ENCODE measurements around the gene SF1. TPM values are rescaled to one million over a fixed set of nuclear protein-coding genes. Genes with fewer than 3 reads are reported as not detected.

Gene SF1
- total RNA-seq, 1 donor from 2014 or later, result 140 TPM

DNA sequence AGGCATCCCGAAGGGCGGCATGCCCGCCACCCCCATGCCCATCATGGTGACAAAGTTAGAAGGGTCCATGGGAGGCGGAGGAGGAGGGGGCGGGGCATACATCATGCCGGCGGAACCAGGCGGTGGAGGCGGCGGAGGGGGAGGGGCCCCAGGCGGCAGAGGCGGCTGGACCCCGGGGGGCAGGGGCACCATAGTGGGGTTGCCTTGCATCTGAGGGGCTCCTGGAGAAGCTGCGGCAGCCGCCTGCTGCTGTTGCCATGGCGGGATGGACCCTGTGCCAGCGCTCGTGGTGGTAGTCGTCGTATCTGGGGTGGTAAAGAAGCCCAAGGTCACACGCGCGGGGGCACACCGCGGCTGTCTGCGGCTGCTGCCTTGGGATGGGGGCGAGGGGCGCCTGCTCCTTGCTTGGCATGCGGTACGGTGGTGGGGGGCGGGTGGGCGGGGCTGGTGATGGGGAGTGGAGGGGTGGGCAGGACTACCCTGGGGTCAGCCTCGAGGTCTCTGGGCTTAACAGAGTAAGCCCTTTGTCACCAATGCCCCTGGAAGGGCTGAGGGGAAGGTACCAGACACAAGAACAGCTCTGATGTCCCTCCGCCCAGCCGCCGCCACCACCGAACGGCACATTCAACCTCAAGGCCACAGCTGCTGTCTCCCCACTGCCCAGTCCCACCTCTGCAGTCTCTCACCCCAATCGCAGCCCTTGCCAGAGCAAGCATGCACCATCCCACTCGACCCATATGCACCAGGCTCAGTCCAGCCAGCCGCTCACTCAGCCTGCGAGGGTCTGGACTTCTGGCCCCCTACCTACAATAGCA, 12.3 kb downstream of the SF1 start:
- no peak overlapping the region for H3K27ac ChIP-seq
- H3K9ac ChIP-seq, result no peak overlapping the region
- H3K4me2 ChIP-seq, result no peak overlapping the region
- peaks cover 42% of the 10 kb centered on the region for H3K4me1 ChIP-seq
- no peak for TF ChIP-seq EZH2phosphoT487 (IDR thresholded peaks at IDR 0.05)
- no peak for TF ChIP-seq EZH2 (IDR thresholded peaks at IDR 0.05)
- TF ChIP-seq, protein P1, sequence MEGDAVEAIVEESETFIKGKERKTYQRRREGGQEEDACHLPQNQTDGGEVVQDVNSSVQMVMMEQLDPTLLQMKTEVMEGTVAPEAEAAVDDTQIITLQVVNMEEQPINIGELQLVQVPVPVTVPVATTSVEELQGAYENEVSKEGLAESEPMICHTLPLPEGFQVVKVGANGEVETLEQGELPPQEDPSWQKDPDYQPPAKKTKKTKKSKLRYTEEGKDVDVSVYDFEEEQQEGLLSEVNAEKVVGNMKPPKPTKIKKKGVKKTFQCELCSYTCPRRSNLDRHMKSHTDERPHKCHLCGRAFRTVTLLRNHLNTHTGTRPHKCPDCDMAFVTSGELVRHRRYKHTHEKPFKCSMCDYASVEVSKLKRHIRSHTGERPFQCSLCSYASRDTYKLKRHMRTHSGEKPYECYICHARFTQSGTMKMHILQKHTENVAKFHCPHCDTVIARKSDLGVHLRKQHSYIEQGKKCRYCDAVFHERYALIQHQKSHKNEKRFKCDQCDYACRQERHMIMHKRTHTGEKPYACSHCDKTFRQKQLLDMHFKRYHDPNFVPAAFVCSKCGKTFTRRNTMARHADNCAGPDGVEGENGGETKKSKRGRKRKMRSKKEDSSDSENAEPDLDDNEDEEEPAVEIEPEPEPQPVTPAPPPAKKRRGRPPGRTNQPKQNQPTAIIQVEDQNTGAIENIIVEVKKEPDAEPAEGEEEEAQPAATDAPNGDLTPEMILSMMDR (IDR thresholded peaks at IDR 0.05), result no peak
- H3K9me3 Mint-ChIP-seq, result no peaks in the 10 kb centered on the region
- no peaks in the 10 kb centered on the region for H3K27me3 ChIP-seq
- H3K9me3 ChIP-seq (ENCODE audit: low read depth), result no peaks in the 10 kb centered on the region
- peaks cover 47% of the 10 kb centered on the region for H3K36me3 Mint-ChIP-seq
- peaks cover 66% of the 10 kb centered on the region for H3K4me1 Mint-ChIP-seq
- H3K27me3 Mint-ChIP-seq (ENCODE audit: insufficient read depth, low read depth), result peaks cover 17% of the 10 kb centered on the region
- H2AFZ ChIP-seq (replicated peaks), result no peak overlapping the region
- H3K27ac Mint-ChIP-seq, result peak overlapping the region; percentile 29
- peak overlapping the region; percentile 35 for H3K4me3 Mint-ChIP-seq
- no peak overlapping the region for H3K4me3 ChIP-seq
- no peak for DNase-seq (ENCODE audit: low spot score)
- peaks cover 23% of the 10 kb centered on the region for H3K36me3 ChIP-seq
- peaks cover 56% of the 10 kb centered on the region for H3K79me2 ChIP-seq (ENCODE audit: low read depth)
- H3F3A ChIP-seq (ENCODE audit: low read depth), result peaks cover 98% of the 10 kb centered on the region
- peaks cover 100% of the 10 kb centered on the region for H4K20me1 ChIP-seq (ENCODE audit: low read depth)

DNA sequence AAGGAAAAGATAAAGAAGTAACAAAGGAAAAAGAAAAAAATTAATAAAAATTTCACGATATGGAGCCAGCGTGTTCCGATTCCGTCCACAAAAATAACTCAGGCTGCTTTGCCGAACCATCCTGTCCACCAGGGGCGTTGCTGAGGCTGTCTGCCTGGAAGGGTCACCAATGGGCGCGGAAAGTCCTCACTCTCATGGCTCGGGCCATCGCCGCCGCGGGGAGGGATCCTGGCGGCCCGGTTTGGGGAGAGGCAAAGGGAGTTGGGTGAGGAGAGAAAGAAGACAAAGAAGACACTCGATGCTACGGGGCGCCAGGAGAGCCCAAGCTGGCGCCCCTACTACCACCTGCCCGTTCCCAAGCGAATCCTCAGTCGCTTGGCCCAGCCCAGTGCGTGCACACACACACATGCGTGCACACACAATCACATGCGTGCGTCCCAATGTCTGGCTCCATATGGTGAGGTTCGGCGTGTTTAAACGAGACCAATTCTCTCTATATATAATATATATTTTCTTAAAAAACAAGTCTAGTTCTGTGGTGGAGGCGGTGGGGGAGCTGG, 13.0 kb downstream of the SF1 start:
- H3K9me3 Mint-ChIP-seq, result no peaks in the 10 kb centered on the region
- no peak for TF ChIP-seq EZH2 (IDR thresholded peaks at IDR 0.05)
- TF ChIP-seq, protein P1 (IDR thresholded peaks at IDR 0.05), result peak; percentile 45
- Histone ChIP-seq H4K20me1 (ENCODE audit: low read depth) (peaks cover 100% of the 10 kb centered on the region), H3K27ac (peak overlapping the region; percentile 63), H3K79me2 (ENCODE audit: low read depth) (peaks cover 49% of the 10 kb centered on the region), H3K4me1 (peaks cover 48% of the 10 kb centered on the region), H2AFZ (replicated peaks) (no peak overlapping the region), H3K9ac (no peak overlapping the region), H3K4me2 (no peak overlapping the region), H3K36me3 (peaks cover 21% of the 10 kb centered on the region), H3F3A (ENCODE audit: low read depth) (peaks cover 98% of the 10 kb centered on the region), H3K4me3 (no peak overlapping the region), H3K27me3 (no peaks in the 10 kb centered on the region), H3K9me3 (ENCODE audit: low read depth) (no peaks in the 10 kb centered on the region)
- H3K27me3 Mint-ChIP-seq (ENCODE audit: insufficient read depth, low read depth), result peaks cover 19% of the 10 kb centered on the region
- no peak overlapping the region for H3K27ac Mint-ChIP-seq
- H3K4me3 Mint-ChIP-seq, result peak overlapping the region; percentile 54
- H3K36me3 Mint-ChIP-seq, result peaks cover 41% of the 10 kb centered on the region
- peak; percentile 45 for DNase-seq (ENCODE audit: low spot score)
- peaks cover 73% of the 10 kb centered on the region for H3K4me1 Mint-ChIP-seq

DNA sequence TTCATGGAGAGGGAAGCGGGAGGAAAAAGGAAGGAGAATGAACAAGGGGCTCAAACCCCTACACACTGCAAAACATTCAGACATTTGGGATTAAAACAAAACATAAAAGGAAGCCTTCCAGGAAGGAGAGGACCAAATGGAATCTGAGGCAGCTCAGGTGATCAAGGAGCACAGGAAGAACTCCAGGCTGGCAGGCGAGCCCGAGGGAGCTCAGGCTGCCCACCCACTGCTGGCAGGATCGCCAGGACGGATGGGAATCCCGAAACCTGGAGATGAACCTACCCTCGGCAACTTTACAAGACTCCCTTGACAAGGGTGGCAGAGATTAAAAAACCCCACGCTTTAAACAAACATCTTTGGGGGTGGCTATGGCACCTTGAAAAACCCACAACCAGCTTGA, 13.6 kb downstream of the SF1 start:
- Histone ChIP-seq H4K20me1 (ENCODE audit: low read depth) (peaks cover 98% of the 10 kb centered on the region), H3K27me3 (no peaks in the 10 kb centered on the region), H3K27ac (peak overlapping the region; percentile 63), H3K36me3 (peaks cover 19% of the 10 kb centered on the region), H3K4me3 (no peak overlapping the region), H2AFZ (replicated peaks) (no peak overlapping the region), H3K4me2 (no peak overlapping the region), H3K9me3 (ENCODE audit: low read depth) (no peaks in the 10 kb centered on the region), H3F3A (ENCODE audit: low read depth) (peaks cover 98% of the 10 kb centered on the region), H3K9ac (no peak overlapping the region), H3K4me1 (peaks cover 53% of the 10 kb centered on the region), H3K79me2 (ENCODE audit: low read depth) (peaks cover 43% of the 10 kb centered on the region)
- Mint-ChIP-seq H3K4me1 (peaks cover 79% of the 10 kb centered on the region), H3K9me3 (no peaks in the 10 kb centered on the region), H3K36me3 (peaks cover 39% of the 10 kb centered on the region), H3K4me3 (peak overlapping the region; percentile 54), H3K27me3 (ENCODE audit: insufficient read depth, low read depth) (peaks cover 24% of the 10 kb centered on the region), H3K27ac (no peak overlapping the region)
- DNase-seq (ENCODE audit: low spot score), result no peak
- TF ChIP-seq EZH2 (IDR thresholded peaks at IDR 0.05) (no peak), EZH2phosphoT487 (IDR thresholded peaks at IDR 0.05) (no peak)
- TF ChIP-seq, protein P1 (IDR thresholded peaks at IDR 0.05), result no peak

All from neural progenitor cell (in vitro differentiated cells).